ENCODE data around the gene PRR36. TPM values are rescaled to one million over a fixed set of nuclear protein-coding genes. Genes with fewer than 3 reads are reported as not detected.

Gene PRR36
- total RNA-seq, 1 experiment from 2014 or later, result 21.9 TPM

DNA sequence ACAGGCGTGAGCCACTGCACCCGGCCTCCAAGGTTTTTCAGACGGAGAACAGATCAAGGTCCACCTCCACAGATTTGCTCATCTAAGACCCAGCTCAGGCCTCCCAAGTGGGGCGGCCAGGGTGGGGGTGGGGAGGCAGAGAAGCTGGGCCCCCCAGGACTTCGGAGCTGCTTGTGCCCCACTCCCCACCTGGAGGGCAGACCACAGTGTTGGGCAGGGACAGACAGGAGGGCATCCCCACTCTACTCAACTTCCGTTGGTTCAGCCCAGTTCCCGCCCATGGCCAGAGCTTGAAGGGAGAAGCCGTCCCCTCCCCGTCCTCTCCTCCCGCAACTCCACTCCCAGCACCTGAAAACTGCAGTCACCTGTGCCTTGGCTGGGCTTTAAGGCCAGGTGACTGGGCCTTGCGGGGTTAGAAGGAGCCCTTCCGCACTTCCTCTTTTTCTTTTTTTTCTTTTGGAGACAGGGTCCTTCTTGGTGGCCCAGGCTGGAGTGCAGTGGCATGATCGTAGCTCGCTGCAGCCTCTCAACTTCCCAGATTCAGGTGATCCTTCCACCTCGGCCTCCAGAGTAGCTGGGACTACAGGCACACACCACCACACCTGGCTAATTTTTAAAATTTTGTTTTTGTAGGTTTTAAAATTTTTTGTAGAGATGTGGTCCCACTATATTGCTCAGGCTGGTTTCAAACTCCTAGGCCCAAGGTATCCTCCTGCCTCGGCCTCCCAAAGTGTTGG, 13.4 kb upstream of the PRR36 start (continued):
- TF ChIP-seq, protein P1, sequence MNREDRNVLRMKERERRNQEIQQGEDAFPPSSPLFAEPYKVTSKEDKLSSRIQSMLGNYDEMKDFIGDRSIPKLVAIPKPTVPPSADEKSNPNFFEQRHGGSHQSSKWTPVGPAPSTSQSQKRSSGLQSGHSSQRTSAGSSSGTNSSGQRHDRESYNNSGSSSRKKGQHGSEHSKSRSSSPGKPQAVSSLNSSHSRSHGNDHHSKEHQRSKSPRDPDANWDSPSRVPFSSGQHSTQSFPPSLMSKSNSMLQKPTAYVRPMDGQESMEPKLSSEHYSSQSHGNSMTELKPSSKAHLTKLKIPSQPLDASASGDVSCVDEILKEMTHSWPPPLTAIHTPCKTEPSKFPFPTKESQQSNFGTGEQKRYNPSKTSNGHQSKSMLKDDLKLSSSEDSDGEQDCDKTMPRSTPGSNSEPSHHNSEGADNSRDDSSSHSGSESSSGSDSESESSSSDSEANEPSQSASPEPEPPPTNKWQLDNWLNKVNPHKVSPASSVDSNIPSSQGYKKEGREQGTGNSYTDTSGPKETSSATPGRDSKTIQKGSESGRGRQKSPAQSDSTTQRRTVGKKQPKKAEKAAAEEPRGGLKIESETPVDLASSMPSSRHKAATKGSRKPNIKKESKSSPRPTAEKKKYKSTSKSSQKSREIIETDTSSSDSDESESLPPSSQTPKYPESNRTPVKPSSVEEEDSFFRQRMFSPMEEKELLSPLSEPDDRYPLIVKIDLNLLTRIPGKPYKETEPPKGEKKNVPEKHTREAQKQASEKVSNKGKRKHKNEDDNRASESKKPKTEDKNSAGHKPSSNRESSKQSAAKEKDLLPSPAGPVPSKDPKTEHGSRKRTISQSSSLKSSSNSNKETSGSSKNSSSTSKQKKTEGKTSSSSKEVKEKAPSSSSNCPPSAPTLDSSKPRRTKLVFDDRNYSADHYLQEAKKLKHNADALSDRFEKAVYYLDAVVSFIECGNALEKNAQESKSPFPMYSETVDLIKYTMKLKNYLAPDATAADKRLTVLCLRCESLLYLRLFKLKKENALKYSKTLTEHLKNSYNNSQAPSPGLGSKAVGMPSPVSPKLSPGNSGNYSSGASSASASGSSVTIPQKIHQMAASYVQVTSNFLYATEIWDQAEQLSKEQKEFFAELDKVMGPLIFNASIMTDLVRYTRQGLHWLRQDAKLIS (CRISPR knock-in tag; IDR thresholded peaks at IDR 0.05; ENCODE audit: borderline replicate concordance), result no peak
- TF ChIP-seq, protein P2, sequence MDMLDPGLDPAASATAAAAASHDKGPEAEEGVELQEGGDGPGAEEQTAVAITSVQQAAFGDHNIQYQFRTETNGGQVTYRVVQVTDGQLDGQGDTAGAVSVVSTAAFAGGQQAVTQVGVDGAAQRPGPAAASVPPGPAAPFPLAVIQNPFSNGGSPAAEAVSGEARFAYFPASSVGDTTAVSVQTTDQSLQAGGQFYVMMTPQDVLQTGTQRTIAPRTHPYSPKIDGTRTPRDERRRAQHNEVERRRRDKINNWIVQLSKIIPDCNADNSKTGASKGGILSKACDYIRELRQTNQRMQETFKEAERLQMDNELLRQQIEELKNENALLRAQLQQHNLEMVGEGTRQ (CRISPR knock-in tag; IDR thresholded peaks at IDR 0.05), result no peak
- TF ChIP-seq, protein P3, sequence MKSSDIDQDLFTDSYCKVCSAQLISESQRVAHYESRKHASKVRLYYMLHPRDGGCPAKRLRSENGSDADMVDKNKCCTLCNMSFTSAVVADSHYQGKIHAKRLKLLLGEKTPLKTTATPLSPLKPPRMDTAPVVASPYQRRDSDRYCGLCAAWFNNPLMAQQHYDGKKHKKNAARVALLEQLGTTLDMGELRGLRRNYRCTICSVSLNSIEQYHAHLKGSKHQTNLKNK (CRISPR knock-in tag; IDR thresholded peaks at IDR 0.05), result no peak
- TF ChIP-seq ZNF396 (CRISPR knock-in tag; IDR thresholded peaks at IDR 0.05; ENCODE audit: borderline replicate concordance) (no peak), CBFB (CRISPR knock-in tag; IDR thresholded peaks at IDR 0.05; ENCODE audit: low read depth) (no peak), MXD4 (CRISPR knock-in tag; IDR thresholded peaks at IDR 0.05; ENCODE audit: borderline replicate concordance) (no peak), NFYB (CRISPR knock-in tag; conservative IDR thresholded peaks at IDR 0.05; ENCODE audit: low read depth) (no peak), AR (CRISPR knock-in tag; IDR thresholded peaks at IDR 0.05) (no peak), NFATC4 (CRISPR knock-in tag; IDR thresholded peaks at IDR 0.05) (no peak), FOXK1 (CRISPR knock-in tag; IDR thresholded peaks at IDR 0.05) (no peak)
- TF ChIP-seq, protein P4, sequence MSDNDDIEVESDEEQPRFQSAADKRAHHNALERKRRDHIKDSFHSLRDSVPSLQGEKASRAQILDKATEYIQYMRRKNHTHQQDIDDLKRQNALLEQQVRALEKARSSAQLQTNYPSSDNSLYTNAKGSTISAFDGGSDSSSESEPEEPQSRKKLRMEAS (CRISPR knock-in tag; IDR thresholded peaks at IDR 0.05), result no peak

DNA sequence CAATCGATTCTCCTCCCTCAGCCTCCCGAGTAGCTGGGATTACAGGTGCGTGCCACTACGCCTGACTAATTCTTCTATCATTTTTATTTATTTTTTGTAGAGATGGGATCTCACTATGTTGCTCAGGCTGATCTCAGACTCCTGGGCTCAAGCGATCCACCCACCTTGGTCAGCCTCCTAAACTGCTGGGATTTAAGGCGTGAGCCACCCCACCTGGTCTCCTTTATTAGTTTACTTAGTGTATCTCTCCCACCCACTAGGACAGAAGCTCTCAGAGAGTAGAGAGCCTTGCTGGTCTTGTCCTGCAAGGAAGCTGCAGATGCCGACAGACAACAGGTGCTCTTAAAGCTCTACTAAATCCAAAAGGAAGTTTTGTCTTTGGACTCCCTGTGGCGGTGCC, 11.6 kb upstream of the PRR36 start:
- Mint-ChIP-seq H3K27me3 (ENCODE audit: low read depth) (peaks cover 54% of the 10 kb centered on the region), H3K4me3 (no peak overlapping the region), H3K4me1 (peaks cover 3% of the 10 kb centered on the region), H3K36me3 (no peaks in the 10 kb centered on the region), H3K9me3 (peaks cover 6% of the 10 kb centered on the region), H3K27ac (no peak overlapping the region)
- ChIA-PET CTCF (interaction anchor here (0.9 to 4.7 kb wide), 2 partner anchors 17 to 24 kb away, joined by 3 to 30 read pairs; no protein-coding TSS in a partner anchor), POLR2A (interaction anchor here (1.0 kb wide), 1 partner anchor 15 kb away, joined by 3 read pairs; no protein-coding TSS in a partner anchor)
- DNase-seq (ENCODE audit: low spot score), result no peak
- ATAC-seq, result no peak
- TF ChIP-seq, protein P5, sequence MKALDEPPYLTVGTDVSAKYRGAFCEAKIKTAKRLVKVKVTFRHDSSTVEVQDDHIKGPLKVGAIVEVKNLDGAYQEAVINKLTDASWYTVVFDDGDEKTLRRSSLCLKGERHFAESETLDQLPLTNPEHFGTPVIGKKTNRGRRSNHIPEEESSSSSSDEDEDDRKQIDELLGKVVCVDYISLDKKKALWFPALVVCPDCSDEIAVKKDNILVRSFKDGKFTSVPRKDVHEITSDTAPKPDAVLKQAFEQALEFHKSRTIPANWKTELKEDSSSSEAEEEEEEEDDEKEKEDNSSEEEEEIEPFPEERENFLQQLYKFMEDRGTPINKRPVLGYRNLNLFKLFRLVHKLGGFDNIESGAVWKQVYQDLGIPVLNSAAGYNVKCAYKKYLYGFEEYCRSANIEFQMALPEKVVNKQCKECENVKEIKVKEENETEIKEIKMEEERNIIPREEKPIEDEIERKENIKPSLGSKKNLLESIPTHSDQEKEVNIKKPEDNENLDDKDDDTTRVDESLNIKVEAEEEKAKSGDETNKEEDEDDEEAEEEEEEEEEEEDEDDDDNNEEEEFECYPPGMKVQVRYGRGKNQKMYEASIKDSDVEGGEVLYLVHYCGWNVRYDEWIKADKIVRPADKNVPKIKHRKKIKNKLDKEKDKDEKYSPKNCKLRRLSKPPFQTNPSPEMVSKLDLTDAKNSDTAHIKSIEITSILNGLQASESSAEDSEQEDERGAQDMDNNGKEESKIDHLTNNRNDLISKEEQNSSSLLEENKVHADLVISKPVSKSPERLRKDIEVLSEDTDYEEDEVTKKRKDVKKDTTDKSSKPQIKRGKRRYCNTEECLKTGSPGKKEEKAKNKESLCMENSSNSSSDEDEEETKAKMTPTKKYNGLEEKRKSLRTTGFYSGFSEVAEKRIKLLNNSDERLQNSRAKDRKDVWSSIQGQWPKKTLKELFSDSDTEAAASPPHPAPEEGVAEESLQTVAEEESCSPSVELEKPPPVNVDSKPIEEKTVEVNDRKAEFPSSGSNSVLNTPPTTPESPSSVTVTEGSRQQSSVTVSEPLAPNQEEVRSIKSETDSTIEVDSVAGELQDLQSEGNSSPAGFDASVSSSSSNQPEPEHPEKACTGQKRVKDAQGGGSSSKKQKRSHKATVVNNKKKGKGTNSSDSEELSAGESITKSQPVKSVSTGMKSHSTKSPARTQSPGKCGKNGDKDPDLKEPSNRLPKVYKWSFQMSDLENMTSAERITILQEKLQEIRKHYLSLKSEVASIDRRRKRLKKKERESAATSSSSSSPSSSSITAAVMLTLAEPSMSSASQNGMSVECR (CRISPR knock-in tag; IDR thresholded peaks at IDR 0.05; ENCODE audit: borderline replicate concordance), result no peak
- no peak for TF ChIP-seq FOXK1 (CRISPR knock-in tag; IDR thresholded peaks at IDR 0.05)
- TF ChIP-seq ZSCAN18 (CRISPR knock-in tag; IDR thresholded peaks at IDR 0.05), result no peak
- TF ChIP-seq, protein P6, sequence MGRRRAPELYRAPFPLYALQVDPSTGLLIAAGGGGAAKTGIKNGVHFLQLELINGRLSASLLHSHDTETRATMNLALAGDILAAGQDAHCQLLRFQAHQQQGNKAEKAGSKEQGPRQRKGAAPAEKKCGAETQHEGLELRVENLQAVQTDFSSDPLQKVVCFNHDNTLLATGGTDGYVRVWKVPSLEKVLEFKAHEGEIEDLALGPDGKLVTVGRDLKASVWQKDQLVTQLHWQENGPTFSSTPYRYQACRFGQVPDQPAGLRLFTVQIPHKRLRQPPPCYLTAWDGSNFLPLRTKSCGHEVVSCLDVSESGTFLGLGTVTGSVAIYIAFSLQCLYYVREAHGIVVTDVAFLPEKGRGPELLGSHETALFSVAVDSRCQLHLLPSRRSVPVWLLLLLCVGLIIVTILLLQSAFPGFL (CRISPR knock-in tag; IDR thresholded peaks at IDR 0.05; ENCODE audit: borderline replicate concordance), result no peak
- TF ChIP-seq, protein P7, sequence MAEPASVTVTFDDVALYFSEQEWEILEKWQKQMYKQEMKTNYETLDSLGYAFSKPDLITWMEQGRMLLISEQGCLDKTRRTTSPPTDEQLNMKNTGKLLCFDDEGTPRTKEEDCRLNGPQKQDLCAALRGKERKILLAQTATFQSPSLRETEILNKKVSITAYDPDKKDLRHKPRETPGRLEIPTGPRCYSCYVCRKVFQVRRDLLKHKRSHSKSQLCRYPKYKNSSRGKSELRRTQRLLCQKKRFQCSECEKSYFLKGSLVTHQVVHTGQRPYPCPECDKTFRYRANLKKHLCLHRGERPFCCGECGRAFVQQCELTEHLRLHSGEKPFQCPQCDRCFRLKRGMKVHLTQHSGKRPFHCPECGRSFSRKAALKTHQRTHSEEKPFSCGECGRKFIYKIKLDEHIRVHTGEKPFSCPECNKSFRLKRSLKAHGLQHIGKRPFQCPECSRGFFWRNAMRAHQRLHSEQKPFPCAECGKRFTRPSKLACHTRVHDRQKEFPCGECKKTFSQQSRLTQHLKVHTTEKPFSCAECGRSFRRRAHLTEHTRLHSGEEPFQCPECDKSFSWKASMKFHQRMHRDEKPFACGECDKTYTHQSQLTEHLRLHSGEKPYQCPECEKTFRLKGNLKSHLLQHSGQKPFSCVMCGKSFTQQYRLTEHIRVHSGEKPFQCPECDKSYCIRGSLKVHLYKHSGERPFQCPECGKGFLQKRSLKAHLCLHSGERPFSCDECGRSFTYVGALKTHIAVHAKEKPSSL (CRISPR knock-in tag; conservative IDR thresholded peaks at IDR 0.05), result no peak
- no peak for TF ChIP-seq SMAD3 (CRISPR knock-in tag; IDR thresholded peaks at IDR 0.05; ENCODE audit: borderline replicate concordance)
